Osteoblast (primary cell): ENCODE results near the gene CAPN15. TPM values are rescaled to one million over a fixed set of nuclear protein-coding genes. Genes with fewer than 3 reads are reported as not detected.

Experiments used
- DNase-seq: peaks from one replicate; pipeline ENCODE4 v3.0.0; 2011; ENCODE audit warnings: low spot score, mixed read lengths; ENCODE audit not compliant: insufficient read length; ENCODE audit errors: missing footprints
- H2AFZ ChIP-seq: 2 replicates; pipeline ENCODE4 v1.6.0; 2011; ENCODE audit warnings: mild to moderate bottlenecking, low read length
- H3K27ac ChIP-seq: 2 replicates; pipeline ENCODE4 v1.5.1; 2011; ENCODE audit warnings: mild to moderate bottlenecking, low read depth, low read length, moderate library complexity
- H3K27me3 ChIP-seq: 2 replicates; pipeline ENCODE4 v1.6.0; 2012; ENCODE audit warnings: mild to moderate bottlenecking, control low read depth, inconsistent platforms, low read length, moderate library complexity; ENCODE audit not compliant: insufficient read depth
- H3K36me3 ChIP-seq: 2 replicates; pipeline ENCODE4 v1.5.1; 2011; ENCODE audit warnings: mild to moderate bottlenecking, low read length, control low read depth, moderate library complexity; ENCODE audit not compliant: insufficient read depth
- H3K4me1 ChIP-seq: 2 replicates; pipeline ENCODE4 v1.5.1; 2011; ENCODE audit warnings: mild to moderate bottlenecking, low read length, control low read depth, moderate library complexity; ENCODE audit not compliant: insufficient read depth
- H3K4me2 ChIP-seq: 2 replicates; pipeline ENCODE4 v1.6.0; 2011; ENCODE audit warnings: mild to moderate bottlenecking, low read length; ENCODE audit not compliant: insufficient read depth
- H3K4me3 ChIP-seq: fragments of 200-600 bp; sonication (generic); 3 replicates; pipeline ENCODE4 v1.5.1; 2012; ENCODE audit warnings: mild to moderate bottlenecking, low read length, inconsistent platforms; ENCODE audit not compliant: insufficient read depth
- H3K79me2 ChIP-seq: 2 replicates; pipeline ENCODE4 v1.6.0; 2012; ENCODE audit warnings: mild to moderate bottlenecking, low read length, control low read depth, inconsistent platforms; ENCODE audit not compliant: insufficient read depth
- H3K9me3 ChIP-seq: 2 replicates; pipeline ENCODE4 v1.5.1; 2011; ENCODE audit warnings: low read depth, low read length, control low read depth
- H4K20me1 ChIP-seq: 2 replicates; pipeline ENCODE4 v1.6.0; 2012; ENCODE audit warnings: mild to moderate bottlenecking, low read length, control low read depth; ENCODE audit not compliant: insufficient read depth
- CTCF ChIP-seq: IDR thresholded peaks from 2 replicates; pipeline ENCODE4 v1.5.1; 2011; ENCODE audit warnings: mild to moderate bottlenecking, low read depth, low read length, moderate library complexity; ENCODE audit errors: extremely low read depth
- total RNA-seq: library from RNA; depleted of rRNA; stranded (reverse); fragments of >200 nt; gene quantifications from 2 replicates; pipeline ENCODE4 v1.2.3, GENCODE V29; 2012

Gene CAPN15
- total RNA-seq, 1 donor: 27.1 TPM

- Histone ChIP-seq H3K9me3 (no peaks in the 10 kb centered on the region), H2AFZ (no peak overlapping the region), H3K4me2 (peak overlapping the region; percentile 63), H3K4me1 (no peaks in the 10 kb centered on the region), H3K4me3 (no peak overlapping the region), H3K27me3 (no peaks in the 10 kb centered on the region), H3K27ac (no peak overlapping the region), H3K36me3 (no peaks in the 10 kb centered on the region), H4K20me1 (peaks cover 8% of the 10 kb centered on the region), H3K79me2 (no peaks in the 10 kb centered on the region)
- peak; percentile 65 for TF ChIP-seq CTCF
- peak; percentile 99 for DNase-seq
Observed at GRCh38 chr16:578870-579405, 51.4 kb downstream of the CAPN15 start.

- no peak for TF ChIP-seq CTCF
- Histone ChIP-seq H3K4me3 (no peak overlapping the region), H3K27ac (no peak overlapping the region), H4K20me1 (peaks cover 3% of the 10 kb centered on the region), H3K79me2 (no peaks in the 10 kb centered on the region), H2AFZ (no peak overlapping the region), H3K36me3 (no peaks in the 10 kb centered on the region), H3K4me1 (no peaks in the 10 kb centered on the region), H3K4me2 (no peak overlapping the region), H3K27me3 (no peaks in the 10 kb centered on the region), H3K9me3 (no peaks in the 10 kb centered on the region)
- DNase-seq: peak; percentile 74
Observed at GRCh38 chr16:580141-580945, 52.8 kb downstream of the CAPN15 start.

- Histone ChIP-seq H3K4me2 (no peak overlapping the region), H2AFZ (no peak overlapping the region), H3K4me1 (peaks cover 6% of the 10 kb centered on the region), H3K27ac (no peak overlapping the region), H3K79me2 (no peaks in the 10 kb centered on the region), H3K36me3 (no peaks in the 10 kb centered on the region), H3K27me3 (no peaks in the 10 kb centered on the region), H3K4me3 (no peak overlapping the region), H3K9me3 (no peaks in the 10 kb centered on the region), H4K20me1 (peaks cover 3% of the 10 kb centered on the region)
- peak; percentile 79 for DNase-seq
- no peak for TF ChIP-seq CTCF
Observed at GRCh38 chr16:580946-581498, 53.5 kb downstream of the CAPN15 start.

- peaks cover 4% of the 10 kb centered on the region for H3K79me2 ChIP-seq
- H3K4me3 ChIP-seq: no peak overlapping the region
- no peaks in the 10 kb centered on the region for H3K9me3 ChIP-seq
- H3K4me2 ChIP-seq: no peak overlapping the region
- no peak overlapping the region for H2AFZ ChIP-seq
- no peak overlapping the region for H3K27ac ChIP-seq
- H4K20me1 ChIP-seq: peaks cover 6% of the 10 kb centered on the region
- no peak for TF ChIP-seq CTCF
- H3K36me3 ChIP-seq: no peaks in the 10 kb centered on the region
- peaks cover 17% of the 10 kb centered on the region for H3K4me1 ChIP-seq
- peak; percentile 78 for DNase-seq
- H3K27me3 ChIP-seq: no peaks in the 10 kb centered on the region
Observed at GRCh38 chr16:582218-582613, 54.7 kb downstream of the CAPN15 start.
